ENCODE results near the gene AOAH.

AOAH gene

DNA sequence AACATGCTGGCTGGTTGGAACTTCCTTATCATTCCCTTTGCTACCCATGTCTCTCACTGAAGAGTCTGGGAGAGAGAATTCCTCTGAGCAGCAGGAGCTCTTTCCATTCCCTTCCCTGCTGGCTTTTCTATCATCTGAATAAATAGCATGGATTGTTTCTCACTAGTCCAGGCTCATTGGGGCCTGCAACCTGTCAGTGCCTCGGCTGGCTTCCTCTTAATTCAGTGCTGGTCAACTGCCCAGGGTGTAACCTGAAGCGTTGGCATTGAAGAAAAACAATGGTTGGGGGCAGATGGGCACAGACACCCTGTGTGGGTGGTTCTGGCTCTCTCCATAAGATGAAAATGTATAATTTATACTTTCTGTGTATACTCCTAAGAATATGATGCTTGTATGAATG is 179.0 kb downstream of the AOAH start:
- in situ Hi-C loops (cut with HindIII; ENCODE audit: low pct_ligation_motif_present, low sequenced_read_pairs), result no loop called here
- Histone ChIP-seq H3K4me3 (ENCODE audit: low read depth, low read length) (no peak overlapping the region), H3K36me3 (replicated peaks) (no peaks in the 10 kb centered on the region), H3K27me3 (replicated peaks) (no peaks in the 10 kb centered on the region), H3K27ac (no peak overlapping the region)
- no peak for DNase-seq
- TF ChIP-seq, protein P1, sequence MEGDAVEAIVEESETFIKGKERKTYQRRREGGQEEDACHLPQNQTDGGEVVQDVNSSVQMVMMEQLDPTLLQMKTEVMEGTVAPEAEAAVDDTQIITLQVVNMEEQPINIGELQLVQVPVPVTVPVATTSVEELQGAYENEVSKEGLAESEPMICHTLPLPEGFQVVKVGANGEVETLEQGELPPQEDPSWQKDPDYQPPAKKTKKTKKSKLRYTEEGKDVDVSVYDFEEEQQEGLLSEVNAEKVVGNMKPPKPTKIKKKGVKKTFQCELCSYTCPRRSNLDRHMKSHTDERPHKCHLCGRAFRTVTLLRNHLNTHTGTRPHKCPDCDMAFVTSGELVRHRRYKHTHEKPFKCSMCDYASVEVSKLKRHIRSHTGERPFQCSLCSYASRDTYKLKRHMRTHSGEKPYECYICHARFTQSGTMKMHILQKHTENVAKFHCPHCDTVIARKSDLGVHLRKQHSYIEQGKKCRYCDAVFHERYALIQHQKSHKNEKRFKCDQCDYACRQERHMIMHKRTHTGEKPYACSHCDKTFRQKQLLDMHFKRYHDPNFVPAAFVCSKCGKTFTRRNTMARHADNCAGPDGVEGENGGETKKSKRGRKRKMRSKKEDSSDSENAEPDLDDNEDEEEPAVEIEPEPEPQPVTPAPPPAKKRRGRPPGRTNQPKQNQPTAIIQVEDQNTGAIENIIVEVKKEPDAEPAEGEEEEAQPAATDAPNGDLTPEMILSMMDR (IDR thresholded peaks at IDR 0.05; ENCODE audit: low read depth, low read length, missing control alignments), result no peak

DNA sequence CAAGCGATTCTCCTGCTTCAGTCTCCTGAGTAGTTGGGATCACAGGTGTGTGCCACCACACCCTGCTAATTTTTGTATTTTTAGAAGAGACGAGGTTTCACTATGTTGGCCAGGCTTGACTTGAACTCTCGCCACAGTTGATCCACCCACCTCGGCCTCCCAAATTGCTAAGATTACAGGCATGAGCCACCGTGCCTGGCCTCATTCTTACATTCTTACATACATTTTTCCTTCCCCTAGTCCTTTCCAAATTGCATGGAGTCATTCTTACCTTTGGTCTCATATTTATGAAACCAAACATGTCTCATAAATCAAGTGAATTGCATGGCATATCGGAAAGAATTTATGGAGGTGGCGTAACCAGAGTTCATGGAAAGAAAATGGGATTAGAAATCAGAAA is 186.2 kb downstream of the AOAH start:
- in situ Hi-C loops (cut with HindIII; ENCODE audit: low pct_ligation_motif_present, low sequenced_read_pairs), result no loop called here

DNA sequence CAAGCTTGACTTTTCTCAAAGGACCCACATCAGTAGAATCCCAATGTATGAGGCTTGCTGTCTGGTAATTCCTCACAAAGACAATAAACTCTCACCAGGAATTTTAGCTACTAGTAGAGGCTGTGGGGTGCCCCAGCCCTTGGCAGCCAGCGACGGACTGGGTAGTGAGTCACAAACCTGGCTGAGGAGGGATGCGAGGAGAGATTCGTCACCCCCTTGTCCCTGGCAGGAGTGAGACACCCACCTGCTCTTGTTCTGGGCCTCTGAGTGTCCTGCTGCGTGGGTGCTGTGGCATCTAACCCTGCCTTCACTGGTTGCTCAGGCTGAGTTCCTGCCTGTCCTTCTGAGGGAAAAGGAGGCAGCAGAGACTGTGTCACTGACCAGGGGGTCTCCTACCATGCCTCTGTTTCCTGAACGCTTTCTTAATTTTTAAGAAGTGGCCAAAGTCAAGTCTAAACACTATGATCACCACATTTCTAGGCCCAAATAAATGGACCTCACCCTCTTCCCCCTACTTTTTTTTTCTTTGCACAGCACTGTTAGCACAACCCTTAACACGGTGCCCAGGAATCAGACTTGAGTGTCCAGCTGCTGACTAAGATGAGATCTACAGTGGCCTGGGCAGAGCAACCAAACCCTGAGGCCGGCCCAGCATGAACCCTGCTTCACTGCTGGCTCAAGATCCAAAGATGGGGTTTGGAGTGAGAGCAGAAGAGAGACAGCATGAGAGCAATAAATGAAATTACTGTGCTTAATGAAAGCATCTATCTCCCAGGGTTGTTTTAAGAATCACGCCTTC is 188.2 kb downstream of the AOAH start:
- DNase-seq, result no peak
- no peak overlapping the region for H3K27ac ChIP-seq
- TF ChIP-seq, protein P1 (IDR thresholded peaks at IDR 0.05; ENCODE audit: low read depth, low read length, missing control alignments), result no peak
- H3K27me3 ChIP-seq (replicated peaks), result no peaks in the 10 kb centered on the region
- H3K36me3 ChIP-seq (replicated peaks), result no peaks in the 10 kb centered on the region
- in situ Hi-C loops (cut with HindIII; ENCODE audit: low pct_ligation_motif_present, low sequenced_read_pairs), result no loop called here
- no peak overlapping the region for H3K4me3 ChIP-seq (ENCODE audit: low read depth, low read length)

More for the DNA sequence above, 186.2 kb downstream of the AOAH start:
- no peak for DNase-seq
- Histone ChIP-seq H3K27ac (no peak overlapping the region), H3K36me3 (replicated peaks) (no peaks in the 10 kb centered on the region), H3K27me3 (replicated peaks) (no peaks in the 10 kb centered on the region), H3K4me3 (ENCODE audit: low read depth, low read length) (no peak overlapping the region)
- TF ChIP-seq, protein P1 (IDR thresholded peaks at IDR 0.05; ENCODE audit: low read depth, low read length, missing control alignments), result no peak

DNA sequence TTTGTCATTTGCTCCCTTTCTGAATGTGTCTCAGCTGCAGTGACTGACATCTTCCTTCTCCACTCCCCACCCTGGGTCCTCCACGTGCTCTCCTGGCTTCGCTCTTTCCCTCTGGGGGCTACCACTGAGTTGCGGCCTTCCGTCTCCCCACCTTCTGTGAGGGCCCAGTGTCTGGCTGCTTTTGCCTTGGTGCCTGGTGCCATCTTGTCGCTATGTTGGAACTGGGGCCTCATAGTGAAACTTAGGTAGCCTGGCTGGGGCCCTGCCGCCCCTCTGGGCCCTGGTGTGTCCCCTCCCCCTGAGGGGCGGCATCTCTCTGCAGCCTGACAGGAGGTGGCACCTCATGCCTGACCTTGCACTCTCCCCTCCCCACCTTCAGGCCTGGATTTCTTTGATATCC is 190.6 kb downstream of the AOAH start:
- no peaks in the 10 kb centered on the region for H3K36me3 ChIP-seq (replicated peaks)
- TF ChIP-seq, protein P1 (IDR thresholded peaks at IDR 0.05; ENCODE audit: low read depth, low read length, missing control alignments), result no peak
- H3K27ac ChIP-seq, result no peak overlapping the region
- no peaks in the 10 kb centered on the region for H3K27me3 ChIP-seq (replicated peaks)
- no peak overlapping the region for H3K4me3 ChIP-seq (ENCODE audit: low read depth, low read length)
- DNase-seq, result no peak
- in situ Hi-C loops (cut with HindIII; ENCODE audit: low pct_ligation_motif_present, low sequenced_read_pairs), result no loop called here

DNA sequence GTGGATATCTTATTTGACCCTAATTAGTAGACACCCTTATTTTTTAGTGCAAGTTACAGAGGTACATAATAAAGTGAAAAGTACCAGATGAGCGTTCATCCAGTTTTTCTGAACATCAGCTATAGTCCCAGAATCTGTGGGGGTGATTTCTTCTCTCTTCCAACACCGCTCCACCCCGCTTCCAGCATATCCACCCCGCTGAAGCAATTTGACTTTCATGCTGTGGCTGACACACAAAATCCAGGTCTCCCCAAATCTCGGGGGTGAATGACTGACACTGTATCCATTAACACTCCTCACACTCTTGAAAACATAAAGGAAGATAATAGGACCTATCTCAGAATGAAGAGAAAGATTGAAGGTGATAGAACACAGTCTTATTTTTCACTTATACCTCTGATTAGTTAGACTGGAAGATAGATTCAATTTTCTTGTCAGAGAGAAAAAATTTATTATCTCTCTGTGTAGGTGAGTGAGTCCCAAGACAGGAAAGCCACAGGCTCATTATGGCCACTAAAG is 191.3 kb downstream of the AOAH start:
- in situ Hi-C loops (cut with HindIII; ENCODE audit: low pct_ligation_motif_present, low sequenced_read_pairs), result no loop called here
- H3K36me3 ChIP-seq (replicated peaks), result no peaks in the 10 kb centered on the region
- H3K27ac ChIP-seq, result no peak overlapping the region
- H3K27me3 ChIP-seq (replicated peaks), result no peaks in the 10 kb centered on the region
- TF ChIP-seq, protein P1 (IDR thresholded peaks at IDR 0.05; ENCODE audit: low read depth, low read length, missing control alignments), result no peak
- no peak overlapping the region for H3K4me3 ChIP-seq (ENCODE audit: low read depth, low read length)
- DNase-seq, result no peak

Measured in brain microvascular endothelial cell (primary cell).